Gastrocnemius medialis (tissue), 4 donors: ENCODE results near the gene CD200R1. TPM values are rescaled to one million over a fixed set of nuclear protein-coding genes. Genes with fewer than 3 reads are reported as not detected.
A peak's percentile ranks its signal among the peaks of the same experiment; 100 is the strongest.

Experiments
- ATAC-seq, 2 donors: fragments of 150-250 bp; one replicate each; pipeline ENCODE4 v1.9.1; 2016
- DNase-seq, 2 donors: peaks; one replicate each; pipeline ENCODE4 v3.0.0-alpha.2; 2019
- H3K27ac ChIP-seq, 4 donors: fragments of 200-600 bp; sonication (generic); 1 replicate in 1 of 4; 2 replicates in 3 of 4; pipeline ENCODE4 v1.5.1; 2016 to 2018; ENCODE audit warnings: mild to moderate bottlenecking in 2 of 4, moderate library complexity in 1 of 4
- H3K27me3 ChIP-seq, 3 donors: fragments of 200-600 bp; sonication (generic) in 2 of 3; 1 replicate in 1 of 3; 2 replicates in 2 of 3; pipeline versions ENCODE4 v1.5.1 to v1.6.0; 2016 to 2019; ENCODE audit warnings: mild to moderate bottlenecking in 1 of 3, moderate library complexity in 1 of 3
- H3K36me3 ChIP-seq, 2 donors: fragments of 200-600 bp; sonication (generic) in 1 of 2; one replicate each; pipeline ENCODE4 v1.5.1; 2017 to 2018
- H3K4me1 ChIP-seq, 2 donors: fragments of 200-600 bp; sonication (generic) in 1 of 2; one replicate each; pipeline ENCODE4 v1.5.1; 2016 to 2017; ENCODE audit warnings: mild to moderate bottlenecking in 2 of 2
- H3K4me3 ChIP-seq, 4 donors: fragments of 200-600 bp; sonication (generic) in 3 of 4; 1 replicate in 1 of 4; 2 replicates in 3 of 4; pipeline ENCODE4 v1.5.1; 2016 to 2019; ENCODE audit warnings: mild to moderate bottlenecking in 2 of 4
- H3K9me3 ChIP-seq, 3 donors: fragments of 200-600 bp; sonication (generic) in 2 of 3; 1 replicate in 1 of 3; 2 replicates in 2 of 3; pipeline ENCODE4 v1.5.1; 2016 to 2019
- CTCF ChIP-seq, 5 experiments: fragments of 450-650 bp in 3 of 5; fragments of 200-600 bp in 2 of 5; sonication (generic) in 2 of 5; IDR thresholded peaks in 4 of 5; conservative IDR thresholded peaks in 1 of 5; 1 replicate in 4 of 5; 2 replicates in 1 of 5; pipeline ENCODE4 v1.5.1; 2016 to 2019; ENCODE audit warnings: antibody characterized with exemption in 5 of 5, mild to moderate bottlenecking in 3 of 5, moderate library complexity in 3 of 5
- POLR2A ChIP-seq, 2 donors: fragments of 450-650 bp; IDR thresholded peaks; one replicate each; pipeline ENCODE4 v1.6.1; 2017; ENCODE audit warnings: antibody characterized with exemption in 2 of 2, mild to moderate bottlenecking in 2 of 2, moderate library complexity in 2 of 2
- in situ Hi-C, 4 donors: fragments of 200-750 bp; cut with MboI; loops; one replicate each; pipeline versions ENCODE4 v1.15.0 to v1.8.0; 2017; ENCODE audit warnings: low sequenced_read_pairs in 4 of 4
- intact Hi-C: fragments of 100-400 bp; cut with DNase I; formaldehyde crosslinking; loops from one replicate; pipeline ENCODE4 v1.15.1; 2023; ENCODE audit warnings: low total_unique reads
- total RNA-seq, 4 donors: library from RNA; depleted of rRNA; stranded (reverse); fragments of >200 nt; gene quantifications; one replicate each; pipeline versions ENCODE4 v1.1.0 to v1.2.3, GENCODE V29; 2016

CD200R1 gene
- total RNA-seq, 4 donors from 2014 or later, result 0.29 to 0.46 (median 0.40) TPM; not detected in 1

GRCh38 chr3:112982710-112983109 lies 7.8 kb upstream of the CD200R1 start:
- no peak overlapping the region for H3K4me3 ChIP-seq
- intact Hi-C loops, result loop anchor here (5.0 kb wide), 1 partner anchor 245 kb away; no protein-coding TSS in a partner anchor
- no peak for ATAC-seq
- in situ Hi-C loops, result loop anchor here in 3 of 4 donors (10.0 kb wide), 2 partner anchors 248 to 338 kb away; partner anchors contain the start of gene CCDC80 (in 2 of the 3)
- no peak for DNase-seq
- no peaks in the 10 kb centered on the region for H3K9me3 ChIP-seq
- H3K27ac ChIP-seq, result no peak overlapping the region
- H3K36me3 ChIP-seq, result no peaks in the 10 kb centered on the region
- no peaks in the 10 kb centered on the region for H3K27me3 ChIP-seq
- TF ChIP-seq POLR2A (IDR thresholded peaks at IDR 0.05) (no peak), CTCF (IDR thresholded peaks at IDR 0.05 in 4 of 5, conservative IDR thresholded peaks at IDR 0.05 in 1 of 5) (no peak)
- H3K4me1 ChIP-seq, result peaks cover 0 to 11% of the 10 kb centered on the region in 2 donors

GRCh38 chr3:112980080-112980479 lies 5.2 kb upstream of the CD200R1 start:
- intact Hi-C loops (loop anchor here (5.0 kb wide), 1 partner anchor 243 kb away; no protein-coding TSS in a partner anchor), in situ Hi-C loops (loop anchor here in 3 of 4 donors (10.0 kb wide), 2 partner anchors 245 to 335 kb away; partner anchors contain the start of gene CCDC80 (in 2 of the 3))
- DNase-seq (no peak), ATAC-seq (no peak)
- TF ChIP-seq POLR2A (IDR thresholded peaks at IDR 0.05), result no peak
- no peak for TF ChIP-seq CTCF (IDR thresholded peaks at IDR 0.05 in 4 of 5, conservative IDR thresholded peaks at IDR 0.05 in 1 of 5)
- H3K4me1 ChIP-seq, result peaks cover 0 to 11% of the 10 kb centered on the region in 2 donors
- no peaks in the 10 kb centered on the region for H3K9me3 ChIP-seq
- H3K27ac ChIP-seq, result no peak overlapping the region
- H3K27me3 ChIP-seq, result no peaks in the 10 kb centered on the region
- no peaks in the 10 kb centered on the region for H3K36me3 ChIP-seq
- no peak overlapping the region for H3K4me3 ChIP-seq

GRCh38 chr3:112979244-112979832 lies 4.4 kb upstream of the CD200R1 start:
- Histone ChIP-seq H3K27ac (no peak overlapping the region), H3K4me3 (no peak overlapping the region), H3K4me1 (peaks cover 0 to 4% of the 10 kb centered on the region in 2 donors), H3K9me3 (no peaks in the 10 kb centered on the region), H3K27me3 (no peaks in the 10 kb centered on the region), H3K36me3 (no peaks in the 10 kb centered on the region)
- intact Hi-C loops, result loop anchor here (1.0 kb wide), 1 partner anchor 336 kb away; no protein-coding TSS in a partner anchor
- in situ Hi-C loops, result loop anchor here in 1 of 4 donors (5.0 to 10.0 kb wide), 2 partner anchors 245 to 337 kb away; partner anchors contain the start of gene CCDC80
- ATAC-seq (no peak), DNase-seq (no peak)
- TF ChIP-seq CTCF (IDR thresholded peaks at IDR 0.05 in 4 of 5, conservative IDR thresholded peaks at IDR 0.05 in 1 of 5) (peak; percentile 46 to 80 (median 57)), POLR2A (IDR thresholded peaks at IDR 0.05) (no peak)

GRCh38 chr3:112976953-112977352 lies 2.0 kb upstream of the CD200R1 start:
- no peak for ATAC-seq
- intact Hi-C loops (no loop called here), in situ Hi-C loops (loop anchor here in 1 of 4 donors (5.0 to 10.0 kb wide), 2 partner anchors 242 to 335 kb away; partner anchors contain the start of gene CCDC80)
- no peak for DNase-seq
- Histone ChIP-seq H3K4me3 (no peak overlapping the region), H3K36me3 (no peaks in the 10 kb centered on the region), H3K27ac (no peak overlapping the region), H3K9me3 (no peaks in the 10 kb centered on the region), H3K4me1 (no peaks in the 10 kb centered on the region), H3K27me3 (no peaks in the 10 kb centered on the region)
- TF ChIP-seq CTCF (IDR thresholded peaks at IDR 0.05 in 4 of 5, conservative IDR thresholded peaks at IDR 0.05 in 1 of 5) (no peak), POLR2A (IDR thresholded peaks at IDR 0.05) (no peak)
